Dermis microvascular lymphatic vessel endothelial cell (primary cell): ENCODE measurements around the gene SNN. TPM values are rescaled to one million over a fixed set of nuclear protein-coding genes. Genes with fewer than 3 reads are reported as not detected.
A peak's percentile ranks its signal among the peaks of the same experiment; 100 is the strongest.

Experiments used
- DNase-seq, 2 donors: peaks; one replicate each; pipeline versions ENCODE4 v3.0.0 to v3.0.0-alpha.2; 2010; ENCODE audit warnings: low read depth in 2 of 2
- total RNA-seq: library from RNA; depleted of rRNA; stranded (reverse); fragments of >200 nt; gene quantifications from 2 replicates; pipeline ENCODE4 v1.2.1, GENCODE V29; 2014

SNN gene
- total RNA-seq, 1 donor from 2014 or later: 41.6 TPM

DNA sequence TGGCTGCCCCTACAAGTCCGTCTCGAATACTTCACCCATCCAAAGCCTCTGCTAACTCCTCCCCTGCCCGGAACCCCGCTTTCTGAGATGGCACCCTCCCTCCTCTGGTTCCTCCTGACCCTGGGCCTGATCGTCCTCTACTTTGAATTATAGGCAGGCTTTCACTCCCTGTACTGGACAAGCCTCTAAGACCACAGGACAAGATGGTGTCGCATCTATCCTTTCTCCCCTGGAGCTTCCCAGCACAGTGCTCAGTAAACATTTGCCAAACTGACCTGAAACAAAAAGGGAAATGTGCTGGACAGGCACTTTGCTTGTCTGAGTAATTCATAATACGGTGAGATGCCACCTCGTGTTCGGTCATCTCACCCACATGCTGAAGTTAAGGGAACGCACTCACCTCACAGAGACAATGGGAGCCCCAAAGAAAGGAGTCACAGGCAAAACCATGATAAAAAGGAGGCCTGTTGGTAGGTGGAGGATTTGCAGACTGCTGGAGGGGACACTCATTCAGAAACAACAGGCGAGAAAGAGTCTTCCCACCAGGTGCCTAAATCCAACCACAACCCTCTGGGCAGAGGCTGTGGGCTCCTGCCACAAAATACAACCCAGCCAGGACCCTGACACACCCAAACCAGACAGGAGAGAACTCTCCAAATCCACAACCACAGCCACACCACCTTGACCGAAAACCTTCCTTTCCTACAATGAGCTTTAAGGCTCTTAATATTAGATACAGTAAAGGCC, 28.2 kb downstream of the SNN start:
- DNase-seq: no peak

GRCh38 chr16:11697319-11697718, 29.1 kb downstream of the SNN start:
- DNase-seq: no peak

GRCh38 chr16:11698271-11698689, 30.0 kb downstream of the SNN start:
- peak in 1 of 2 donors; percentile 44 for DNase-seq

GRCh38 chr16:11699234-11699894, 31.1 kb downstream of the SNN start:
- DNase-seq: no peak

DNA sequence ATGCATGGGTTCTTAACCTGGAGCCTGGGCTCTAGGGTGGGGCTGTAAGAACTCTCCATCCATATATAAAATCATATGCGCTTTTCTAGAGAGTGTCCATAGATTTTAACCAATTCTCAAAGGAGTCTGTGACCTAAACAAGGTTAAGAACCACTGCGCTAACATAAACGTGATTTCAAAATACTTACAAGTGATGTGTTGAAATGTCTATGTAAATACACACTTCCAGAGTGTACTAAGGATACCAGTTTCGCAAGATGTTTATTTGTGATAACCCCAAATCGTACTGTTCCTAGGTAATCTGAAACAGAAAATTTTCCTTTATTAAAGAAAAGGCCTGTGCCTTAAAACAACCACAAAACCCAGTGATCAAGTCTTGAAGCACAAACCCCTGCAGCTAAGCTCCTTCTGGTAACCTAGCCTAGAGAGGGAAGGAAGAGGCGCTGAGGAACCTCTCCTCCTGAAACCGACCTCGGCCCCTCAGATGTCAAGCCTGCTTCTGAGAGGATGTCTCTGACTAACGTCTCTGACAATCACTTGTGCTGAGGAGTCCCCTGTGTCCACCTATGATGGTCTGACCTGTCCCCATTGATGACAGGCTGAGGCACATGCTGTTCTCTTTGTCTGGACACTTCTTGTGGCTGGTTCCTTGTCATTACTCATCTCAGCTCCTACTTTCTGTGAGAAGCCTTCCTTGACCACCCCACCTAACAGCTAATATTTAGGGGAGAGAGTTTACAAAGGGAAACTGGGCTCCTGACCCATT, 32.2 kb downstream of the SNN start:
- no peak for DNase-seq

GRCh38 chr16:11705311-11706025, 37.2 kb downstream of the SNN start:
- DNase-seq: no peak

DNA sequence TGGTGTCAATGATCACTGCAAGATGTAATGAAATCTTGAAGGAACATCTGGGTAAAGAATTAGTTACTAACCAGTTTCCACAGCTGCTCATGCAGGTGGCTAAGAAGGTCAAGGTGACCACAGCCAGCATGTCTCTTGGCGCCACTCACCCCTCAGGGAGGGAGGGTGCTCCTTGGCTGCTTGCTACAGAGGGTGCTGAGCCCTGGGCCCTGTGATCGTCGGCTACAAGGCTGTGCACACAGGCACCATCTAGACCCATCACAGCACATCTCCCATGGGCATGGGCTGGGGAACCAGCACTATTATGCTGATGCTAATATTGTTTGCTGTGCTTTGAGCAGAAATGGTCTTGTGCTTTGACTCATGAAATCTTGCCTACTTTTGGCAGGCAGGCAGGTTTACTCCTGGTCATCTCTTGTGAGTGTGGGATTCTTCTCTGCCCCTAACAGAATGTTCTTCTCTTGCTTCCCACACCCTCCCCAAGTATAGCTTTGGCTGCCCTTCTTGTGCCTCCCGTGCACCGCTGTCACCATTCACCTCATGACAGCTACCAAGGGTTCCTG, 38.0 kb downstream of the SNN start:
- no peak for DNase-seq

GRCh38 chr16:11707679-11708197, 39.5 kb downstream of the SNN start:
- DNase-seq: no peak

DNA sequence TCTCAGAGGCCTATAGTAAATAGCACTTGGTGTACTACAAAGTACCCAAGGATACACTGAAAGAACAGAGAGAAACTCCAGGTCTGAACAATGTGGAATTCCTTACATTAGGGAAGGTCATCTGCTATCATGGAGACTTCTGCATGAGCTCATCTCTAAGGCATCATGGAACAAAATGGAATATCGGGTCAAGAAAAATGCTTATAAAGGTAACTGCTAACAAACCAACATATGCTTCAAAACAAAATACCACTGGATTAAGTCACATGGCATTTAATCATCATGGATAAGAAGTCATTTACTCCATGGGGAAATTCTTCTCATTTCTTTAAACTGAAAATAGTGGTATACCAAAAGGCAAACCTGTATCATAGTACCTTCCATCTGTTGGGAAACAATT, 40.2 kb downstream of the SNN start:
- DNase-seq: no peak

DNA sequence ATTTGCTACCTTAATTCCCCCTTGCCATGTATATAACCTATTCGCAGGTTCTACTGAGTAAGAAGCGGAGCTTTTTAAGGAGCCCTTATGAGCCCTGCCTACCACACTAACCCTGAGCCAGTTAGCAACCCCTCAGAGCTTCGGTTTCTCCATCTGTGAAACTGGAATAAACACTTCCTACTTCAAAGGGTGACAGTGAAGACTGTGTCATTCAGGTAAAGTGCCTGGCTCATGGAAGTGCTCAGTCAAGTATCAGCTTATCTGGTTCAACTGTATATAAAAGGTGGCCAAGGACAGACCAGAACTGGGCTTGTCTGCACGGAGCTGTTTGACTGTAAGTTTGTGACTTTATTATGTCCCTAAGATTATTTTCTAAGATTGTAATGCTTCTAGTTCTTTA, 43.4 kb downstream of the SNN start:
- no peak for DNase-seq

DNA sequence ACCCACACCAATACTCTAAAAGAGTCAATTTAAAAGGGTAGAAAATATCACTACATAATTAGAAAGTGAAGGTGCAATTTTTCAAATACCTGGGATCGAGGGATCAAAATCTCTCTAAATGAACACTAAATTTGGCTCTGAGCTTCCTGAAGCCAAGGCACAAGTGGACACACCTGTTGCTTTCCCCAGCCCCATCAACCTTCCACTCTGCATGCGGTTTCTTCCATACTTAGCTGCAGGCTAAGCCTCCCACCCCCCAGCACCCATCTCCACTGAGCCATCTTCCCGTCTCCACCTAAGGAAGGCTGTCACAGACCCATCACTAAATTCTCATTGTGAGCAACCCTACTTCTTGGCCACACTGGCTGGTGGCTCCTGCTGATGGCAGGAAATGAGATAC, 43.9 kb downstream of the SNN start:
- DNase-seq: no peak

GRCh38 chr16:11715246-11715947, 47.1 kb downstream of the SNN start:
- DNase-seq: no peak

GRCh38 chr16:11716336-11716735, 48.1 kb downstream of the SNN start:
- DNase-seq: no peak

DNA sequence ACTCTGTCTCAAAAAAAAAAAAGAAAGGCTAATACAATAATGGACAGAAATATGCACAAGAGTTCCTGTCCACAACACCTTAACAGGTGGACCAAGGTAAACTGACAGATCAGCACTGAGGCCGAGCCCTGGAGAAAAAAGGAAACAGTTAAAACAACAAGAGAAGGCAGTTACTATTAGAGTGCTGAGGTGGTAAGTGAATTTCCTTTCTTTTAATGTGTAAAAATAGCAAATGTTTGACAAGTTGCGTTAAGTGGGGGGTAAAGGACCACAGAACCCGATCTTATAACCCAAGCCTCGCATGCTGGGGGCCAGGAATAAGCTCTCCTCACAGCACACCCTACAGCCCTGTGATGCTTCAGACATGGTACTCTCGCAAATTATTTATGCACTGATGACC, 49.6 kb downstream of the SNN start:
- DNase-seq: no peak

- no peak for DNase-seq
Observed at GRCh38 chr16:11719171-11719570, 50.9 kb downstream of the SNN start.

- no peak for DNase-seq
Observed at GRCh38 chr16:11719762-11720161, 51.5 kb downstream of the SNN start.

DNA sequence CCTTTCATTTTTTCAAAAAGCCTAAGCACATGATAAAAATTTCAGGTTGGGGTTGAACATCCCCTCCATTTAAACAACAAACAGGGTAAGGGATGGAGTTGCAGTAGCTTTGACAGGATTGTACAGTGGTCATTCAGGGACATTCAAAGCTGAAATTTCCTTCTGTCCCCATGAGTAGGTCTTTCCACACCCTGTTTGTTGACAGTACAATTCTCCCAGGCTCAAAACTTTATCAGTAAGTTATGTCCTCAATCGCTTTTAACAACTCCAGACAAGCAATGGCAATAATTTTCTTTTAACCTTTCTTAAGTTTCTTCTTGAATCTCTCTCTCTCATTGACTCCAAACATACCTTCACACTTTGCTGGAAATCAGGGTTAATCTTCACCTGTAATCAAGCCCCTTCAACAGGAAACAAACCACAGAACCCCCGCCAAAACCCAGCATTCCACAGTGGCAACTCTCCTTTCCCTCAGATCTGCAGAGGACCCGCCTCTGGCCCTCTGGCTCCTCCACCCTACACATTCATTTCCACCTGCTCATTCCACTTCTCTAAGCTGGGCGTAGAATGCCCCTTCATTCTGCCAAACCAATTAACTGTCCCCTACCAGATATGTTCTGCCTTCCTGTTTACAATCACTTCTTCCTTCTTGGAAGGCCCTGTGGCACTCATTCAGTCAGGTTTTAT, 53.7 kb downstream of the SNN start:
- DNase-seq: no peak

DNA sequence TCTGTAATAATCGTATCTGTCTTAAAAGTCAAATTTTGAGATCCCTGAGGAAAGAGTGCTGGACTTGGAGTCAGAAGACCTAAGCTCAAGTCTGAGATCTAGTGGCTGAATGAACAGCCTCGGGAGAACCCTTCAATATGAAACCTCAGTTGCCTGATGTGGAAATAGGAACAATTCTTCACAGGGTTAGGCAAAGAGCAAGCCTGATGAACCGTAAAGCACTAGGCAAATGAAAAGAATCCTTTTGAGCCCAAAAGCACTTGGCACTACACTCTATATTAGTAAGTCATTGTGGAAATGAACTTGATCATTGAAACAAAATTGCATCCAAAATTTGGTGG, 54.2 kb downstream of the SNN start:
- DNase-seq: no peak

DNA sequence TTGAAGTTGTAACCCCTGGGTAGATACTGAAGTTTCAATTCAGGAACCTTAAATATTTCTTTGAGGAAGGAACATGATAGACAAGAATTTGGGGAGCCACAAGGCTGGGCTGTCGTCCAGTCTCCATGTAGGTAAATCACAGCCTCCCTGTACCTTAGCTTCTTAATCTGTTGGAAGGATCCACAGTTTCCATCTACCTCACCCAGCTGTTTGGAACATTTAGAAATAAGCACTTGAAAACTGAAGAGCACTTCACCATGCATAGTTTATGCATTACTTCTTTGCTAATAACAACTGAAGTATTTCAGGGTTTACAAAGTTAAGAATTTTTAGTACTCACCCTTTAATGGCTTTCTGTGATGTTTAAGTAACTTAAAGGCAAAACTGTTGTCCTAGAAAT, 57.2 kb downstream of the SNN start:
- DNase-seq: no peak

GRCh38 chr16:11726008-11726407, 57.8 kb downstream of the SNN start:
- no peak for DNase-seq
